ENCODE measurements around the gene FAM107B. TPM values are rescaled to one million over a fixed set of nuclear protein-coding genes. Genes with fewer than 3 reads are reported as not detected.
"Not testable (repeated sequence)": the region's sequence is repeated elsewhere in the genome, so short reads cannot be mapped to it uniquely, and the experiment has no call there.

FAM107B gene
- total and polyA plus RNA-seq, 2 of the 8 experiments (the other 6 are each of a cell fraction or from before 2014, with no cell fraction given), result 7.5 to 28.1 TPM

DNA sequence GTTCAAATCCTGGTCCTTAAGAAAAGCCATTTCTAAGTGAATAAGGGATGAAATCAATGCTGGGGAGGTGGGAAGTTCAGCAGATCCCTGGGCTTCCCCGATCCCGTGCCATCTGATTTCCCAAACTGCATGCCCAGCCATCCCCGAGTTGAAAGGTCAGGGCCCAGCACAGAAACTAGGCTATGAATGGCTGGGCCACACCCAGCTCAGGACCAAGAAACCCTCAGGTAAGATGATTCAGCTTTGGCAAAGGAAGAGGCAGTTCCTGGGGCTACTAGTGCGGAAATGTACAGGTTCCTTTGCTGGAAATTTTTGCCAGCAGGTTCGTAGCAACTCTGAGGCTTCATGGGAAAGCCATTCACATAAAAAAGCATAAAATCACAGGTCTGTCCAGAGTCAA is 182.7 kb downstream of the FAM107B start (continued):
- no peak for TF ChIP-seq RXRA (IDR thresholded peaks at IDR 0.05; ENCODE audit: insufficient read depth, low read depth, low read length)
- no peak for TF ChIP-seq SAP30 (IDR thresholded peaks at IDR 0.05; ENCODE audit: insufficient read depth, insufficient replicate concordance, low read length)
- TF ChIP-seq TBP (IDR thresholded peaks at IDR 0.05; ENCODE audit: low read depth, low read length), result no peak

- not testable (repeated sequence) for H3K27me3 ChIP-seq (replicated peaks in 1 of 4; ENCODE audit: control insufficient read depth in 3 of 4, extremely low read depth in 1 of 4, insufficient read depth in 3 of 4, low read length in 3 of 4); H2BK20ac ChIP-seq (ENCODE audit: low read length); DNase-seq (ENCODE audit: low read depth in 1 of 2, low spot score in 2 of 2); H2BK12ac ChIP-seq (ENCODE audit: low read depth, low read length); H3K27ac ChIP-seq (ENCODE audit: low read depth, low read length); H3K79me1 ChIP-seq (ENCODE audit: low read depth, low read length); H3K14ac ChIP-seq (ENCODE audit: insufficient read length); H3K56ac ChIP-seq (replicated peaks; ENCODE audit: insufficient read length, low read depth, low read length); H3K18ac ChIP-seq (ENCODE audit: extremely low read depth, low read length); H3K23me2 ChIP-seq (ENCODE audit: low read depth, low read length); H3K4me2 ChIP-seq (ENCODE audit: insufficient read depth in 1 of 2, low read depth in 2 of 2, low read length in 2 of 2); H3K36me3 ChIP-seq (ENCODE audit: control insufficient read depth in 2 of 4, insufficient read depth in 4 of 4, low read length in 3 of 4); H3K9ac ChIP-seq (replicated peaks in 1 of 4; ENCODE audit: extremely low read depth in 1 of 4, low read depth in 3 of 4, low read length in 3 of 4); H2BK15ac ChIP-seq (ENCODE audit: low read length); H3K4me3 ChIP-seq (ENCODE audit: extremely low read depth in 1 of 4, insufficient read depth in 2 of 4, low read depth in 3 of 4, low read length in 4 of 4); H2BK120ac ChIP-seq (replicated peaks; ENCODE audit: low read depth, low read length); H4K91ac ChIP-seq (replicated peaks; ENCODE audit: insufficient read length, low read length); H3K9me3 ChIP-seq (ENCODE audit: insufficient read depth in 2 of 2, low read depth in 1 of 2, low read length in 1 of 2); H2AFZ ChIP-seq (ENCODE audit: low read length); FAIRE-seq; H4K20me1 ChIP-seq (replicated peaks in 1 of 2; ENCODE audit: control insufficient read depth in 1 of 2, insufficient read depth in 2 of 2, low read length in 2 of 2); H2BK5ac ChIP-seq (ENCODE audit: low read depth, low read length); H3K23ac ChIP-seq (ENCODE audit: insufficient read length); H4K8ac ChIP-seq (ENCODE audit: extremely low read depth, insufficient read depth, low read length); H4K5ac ChIP-seq (ENCODE audit: insufficient read length, low read depth, low read length); H2AK5ac ChIP-seq (ENCODE audit: low read depth, low read length); H3K4ac ChIP-seq (replicated peaks; ENCODE audit: insufficient read length, low read depth, low read length)
- POLR2A ChIA-PET (ENCODE audit: partially characterized antibody), result interaction anchor here (0.8 to 2.4 kb wide), 2 partner anchors 9 to 12 kb away, joined by 3 to 8 read pairs; no protein-coding TSS in a partner anchor
- WGBS, 2 experiments (ENCODE audit: extremely low coverage in 1 of 2, insufficient coverage in 1 of 2, insufficient read length in 1 of 2, insufficient replicate concordance in 2 of 2, low coverage in 1 of 2, low lambda C conversion rate in 2 of 2, missing lambda C conversion rate in 1 of 2), result 89% methylated on average over 6 of the region's 6 CpGs; no CpG with 5 or more reads in 1 of the 2 experiments
- Histone ChIP-seq H3K79me2 (ENCODE audit: control insufficient read depth in 1 of 2, insufficient read depth in 2 of 2, low read length in 2 of 2) (peaks cover 0 to 33% of the 10 kb centered on the region in 2 experiments; a peak in 3 of 4 replicates), H3K4me1 (replicated peaks in 1 of 4; ENCODE audit: control insufficient read depth in 3 of 4, insufficient read depth in 4 of 4, low read length in 3 of 4) (peaks cover 2 to 13% (median 10%) of the 10 kb centered on the region in 4 experiments; a peak in 6 of 7 replicates)
- CTCF ChIA-PET (ENCODE audit: partially characterized antibody), result interaction anchor here (1.4 to 2.0 kb wide), 3 partner anchors 23 to 32 kb away, joined by 3 to 7 read pairs (median 5); no protein-coding TSS in a partner anchor
Observed at GRCh38 chr10:14588938-14589294, 185.8 kb downstream of the FAM107B start.

All from H1 (cell line).